8988T (cell line): ENCODE data around the gene TIAM2.
"Not testable (repeated sequence)": the region's sequence is repeated elsewhere in the genome, so short reads cannot be mapped to it uniquely, and the experiment has no call there.

Experiments used
- DNase-seq: peaks from one replicate; pipeline ENCODE4 v3.0.0; 2011

TIAM2 gene

DNA sequence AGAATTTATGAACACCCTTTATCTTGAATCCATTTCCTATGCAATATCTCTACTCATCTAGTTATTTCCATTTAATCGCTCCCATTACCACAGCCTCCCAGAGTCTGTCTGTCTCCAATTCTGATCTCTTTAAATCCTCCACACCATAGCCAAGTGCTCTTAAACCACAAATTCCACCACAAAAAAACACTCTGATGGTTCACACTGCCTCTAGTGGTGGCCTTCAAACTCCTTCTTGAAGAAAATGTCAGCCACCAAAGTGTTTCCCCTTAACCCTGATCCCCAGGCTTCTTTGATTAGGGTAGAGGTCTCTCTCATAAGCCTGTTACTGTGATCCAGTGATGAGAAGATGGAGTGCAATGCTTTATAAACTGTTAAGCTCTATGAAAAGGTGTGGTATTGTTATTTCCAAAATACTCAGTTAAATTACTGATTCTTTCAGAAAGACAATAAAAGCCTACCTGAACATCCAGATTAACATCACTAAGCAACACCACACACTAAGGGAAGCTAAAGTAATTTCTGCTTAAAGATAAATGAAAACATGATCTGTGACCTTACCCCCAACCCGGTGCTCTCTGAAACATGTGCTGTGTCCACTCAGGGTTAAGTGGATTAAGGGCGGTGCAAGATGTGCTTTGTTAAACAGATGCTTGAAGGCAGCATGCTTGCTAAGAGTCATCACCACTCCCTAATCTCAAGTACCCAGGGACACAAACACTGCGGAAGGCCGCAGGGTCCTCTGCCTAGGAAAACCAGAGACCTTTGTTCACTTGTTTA lies 273.2 kb downstream of the TIAM2 start:
- not testable (repeated sequence) for DNase-seq

DNA sequence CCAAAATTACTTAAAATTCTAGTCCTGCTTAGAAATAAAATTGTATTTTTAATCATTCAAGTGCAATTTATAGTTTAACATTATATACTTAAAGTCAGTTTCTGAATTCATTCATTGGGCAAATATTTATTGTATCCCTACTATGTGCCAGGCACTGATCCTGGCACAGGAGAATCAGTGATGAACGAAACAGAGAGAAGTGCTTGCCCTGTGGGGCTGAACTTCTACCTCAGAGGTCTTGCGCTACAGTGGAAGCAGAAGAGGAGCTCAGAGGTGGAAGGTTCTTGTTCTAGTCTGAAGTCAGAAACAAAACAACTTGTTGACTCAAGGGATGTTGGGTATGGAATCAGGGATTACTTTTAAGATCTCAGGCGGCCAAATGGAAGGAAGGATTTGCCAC lies 274.6 kb downstream of the TIAM2 start:
- DNase-seq = no peak

DNA sequence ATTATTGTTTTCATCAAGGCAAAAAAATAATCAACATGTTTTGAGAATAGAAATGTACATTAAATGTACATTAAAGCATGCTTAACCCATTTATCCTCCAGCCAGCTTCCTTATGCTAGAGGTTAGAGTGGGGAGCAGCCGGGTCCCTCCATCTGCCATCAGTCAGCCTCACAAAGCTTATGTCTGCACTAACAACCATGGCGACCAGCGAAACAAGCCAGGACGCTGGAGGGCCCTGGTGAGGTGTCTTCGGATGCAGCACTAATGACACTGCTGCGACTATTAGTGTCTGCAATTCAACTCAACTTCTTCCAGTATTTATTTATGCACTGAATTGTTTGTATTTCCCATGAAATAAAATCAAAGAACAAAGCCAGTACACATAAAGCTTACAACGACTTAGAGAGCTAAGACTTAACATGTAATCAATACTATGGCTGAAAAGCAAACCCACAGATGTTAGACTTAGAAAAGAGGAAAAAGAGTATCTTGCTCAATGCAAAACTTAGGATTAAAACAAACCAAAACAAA lies 275.5 kb downstream of the TIAM2 start:
- DNase-seq = no peak

DNA sequence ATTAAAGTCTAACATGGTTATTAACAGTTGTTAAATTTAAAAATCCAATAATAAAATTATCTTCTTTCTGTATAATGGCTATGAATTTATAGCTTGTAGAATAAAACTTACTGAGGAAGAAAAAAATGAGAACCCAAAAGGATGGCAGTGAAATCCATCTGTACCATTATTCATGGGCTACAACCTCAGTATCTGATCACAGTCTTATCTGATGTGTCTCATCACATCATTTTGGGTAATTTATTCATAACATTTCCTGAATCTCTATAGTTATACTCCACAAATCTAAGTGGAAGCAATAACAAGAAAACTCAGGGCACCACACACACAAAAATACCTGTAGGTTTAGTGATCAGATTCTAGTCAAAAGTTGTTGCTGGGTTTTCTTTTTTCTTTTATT lies 276.0 kb downstream of the TIAM2 start:
- DNase-seq = no peak

DNA sequence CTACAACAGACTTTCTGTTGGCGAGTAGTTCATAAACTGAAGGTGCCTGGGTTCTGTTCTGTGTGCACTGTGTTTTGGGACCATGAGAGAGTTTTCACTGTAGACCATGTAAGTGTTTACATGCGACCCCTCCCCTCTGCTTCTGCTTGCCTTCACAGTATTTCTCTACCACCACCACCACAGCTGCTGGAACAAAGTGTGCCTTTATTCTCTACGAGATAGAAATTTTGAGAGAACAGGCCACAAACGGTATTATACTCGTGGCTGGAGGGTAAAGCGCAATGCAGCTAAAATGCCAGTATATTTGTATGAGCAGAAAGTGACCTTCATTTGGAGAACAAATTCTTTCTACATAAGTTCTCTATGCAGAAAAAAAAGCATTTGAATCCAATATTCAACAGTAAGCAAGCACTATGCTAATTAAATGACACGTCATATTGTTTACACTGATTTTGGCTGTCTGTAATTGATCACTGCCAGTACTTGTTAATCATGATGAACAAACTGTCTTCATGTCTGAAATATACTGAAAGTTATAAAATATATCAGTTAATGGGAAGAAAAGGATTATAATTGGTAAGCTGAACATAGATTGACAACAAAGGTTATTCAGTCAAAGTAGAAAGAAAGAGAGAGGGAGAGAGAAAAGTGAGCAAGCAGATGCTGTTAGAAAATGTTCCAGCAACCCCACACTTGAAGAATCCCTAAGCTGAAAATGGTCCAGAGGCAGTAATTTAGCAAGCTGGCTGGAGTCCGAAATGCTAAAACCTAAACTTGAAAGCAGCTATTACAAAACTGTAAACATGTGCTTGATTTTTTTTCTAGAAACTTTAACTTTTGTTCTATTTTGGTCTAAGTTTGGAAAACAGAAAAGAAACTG lies 277.5 kb downstream of the TIAM2 start:
- DNase-seq = no peak

DNA sequence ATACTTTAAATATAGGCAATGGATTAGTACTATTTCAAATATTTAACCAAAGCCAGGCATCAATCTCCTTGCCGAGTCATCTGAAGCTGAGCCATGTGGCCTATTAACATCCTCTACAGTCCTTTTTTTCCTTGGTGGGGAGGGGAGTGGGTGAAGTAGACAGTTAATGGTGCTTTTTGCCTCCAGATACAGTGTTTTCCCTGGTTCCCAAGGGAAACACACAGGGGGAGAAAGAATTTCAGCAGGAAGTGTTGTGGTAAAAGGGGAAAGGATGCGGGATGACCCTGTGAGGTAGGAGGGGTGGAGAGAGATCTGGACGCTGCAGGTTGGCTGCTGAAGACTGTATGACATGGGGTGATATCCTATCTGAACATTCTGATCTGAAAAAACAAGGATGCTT lies 278.3 kb downstream of the TIAM2 start:
- no peak for DNase-seq

DNA sequence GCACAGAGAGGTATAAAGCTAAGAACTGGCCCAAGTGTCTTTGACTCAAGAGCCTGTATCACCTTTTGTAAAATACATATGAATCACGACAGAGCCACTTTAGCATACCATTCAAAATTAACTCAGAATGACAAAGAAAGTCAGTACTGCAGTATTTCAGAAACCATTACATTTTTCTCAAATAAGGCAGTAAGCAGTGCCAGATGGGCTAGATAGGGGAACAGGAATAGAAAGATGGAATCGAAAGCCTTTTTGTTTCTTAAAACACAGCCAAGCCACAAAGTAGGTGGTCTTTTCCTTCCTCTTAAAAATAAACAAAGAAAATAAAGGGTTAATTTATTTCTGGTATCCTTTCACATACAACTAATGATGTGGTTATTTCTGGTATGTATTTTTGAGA lies 279.0 kb downstream of the TIAM2 start:
- DNase-seq = no peak

DNA sequence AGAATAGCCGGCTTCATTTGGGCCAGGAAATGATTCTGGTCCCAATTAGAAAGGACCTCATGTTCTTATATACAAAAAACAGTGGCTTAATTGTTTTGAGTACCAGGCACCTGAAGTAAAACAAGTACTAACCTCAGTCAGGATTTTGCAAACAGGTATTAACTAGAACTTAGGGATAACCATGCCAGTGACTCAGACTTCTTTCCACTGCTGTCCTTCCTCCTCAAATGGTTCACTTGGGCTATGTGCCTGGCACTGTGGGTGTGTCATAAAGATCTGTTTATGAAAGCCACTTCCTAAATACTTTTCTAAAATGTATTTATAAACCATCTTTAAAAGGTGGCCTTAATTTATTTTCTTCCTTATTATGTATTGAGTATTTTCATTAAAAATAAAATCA lies 279.4 kb downstream of the TIAM2 start:
- no peak for DNase-seq

DNA sequence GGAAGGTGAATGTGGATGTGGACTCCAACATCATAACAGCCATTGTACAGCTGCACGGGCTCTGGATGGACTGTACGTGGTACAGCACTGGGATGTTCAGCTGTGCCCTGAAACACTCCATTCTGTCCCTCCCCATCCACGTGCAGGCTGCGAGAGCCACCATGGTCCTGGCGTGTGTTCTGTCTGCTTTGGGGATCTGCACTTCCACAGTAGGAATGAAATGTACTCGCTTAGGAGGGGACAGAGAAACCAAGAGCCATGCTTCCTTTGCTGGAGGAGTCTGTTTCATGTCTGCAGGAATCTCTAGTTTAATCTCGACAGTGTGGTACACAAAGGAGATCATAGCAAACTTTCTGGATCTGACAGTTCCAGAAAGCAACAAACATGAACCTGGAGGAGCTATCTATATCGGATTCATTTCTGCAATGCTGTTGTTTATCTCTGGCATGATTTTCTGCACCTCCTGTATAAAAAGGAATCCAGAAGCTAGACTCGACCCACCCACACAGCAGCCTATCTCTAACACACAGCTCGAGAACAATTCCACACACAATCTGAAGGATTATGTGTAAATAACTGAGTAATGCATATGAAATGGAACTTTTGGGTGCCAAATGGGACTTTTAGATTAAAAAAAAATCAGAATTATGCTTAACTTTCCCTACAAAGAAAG lies 280.8 kb downstream of the TIAM2 start:
- no peak for DNase-seq

DNA sequence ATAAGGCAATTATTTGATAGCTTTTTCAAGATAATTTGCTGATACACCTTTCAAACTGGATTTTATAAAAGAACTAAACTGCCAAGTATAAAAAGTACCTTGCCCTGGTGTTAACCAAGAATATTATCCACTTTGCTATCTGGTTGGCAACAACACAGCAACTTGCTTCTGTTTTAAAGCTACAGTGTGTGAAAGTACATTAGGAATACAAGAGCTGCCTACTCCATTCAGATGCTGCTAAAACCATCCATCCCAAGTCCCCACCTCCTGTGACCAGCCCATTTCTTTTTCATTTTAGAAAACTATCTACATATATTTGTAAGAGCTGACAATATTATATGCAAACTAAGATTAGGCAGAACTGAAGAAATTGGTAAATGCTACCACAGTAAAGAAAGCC lies 281.5 kb downstream of the TIAM2 start:
- DNase-seq = no peak

DNA sequence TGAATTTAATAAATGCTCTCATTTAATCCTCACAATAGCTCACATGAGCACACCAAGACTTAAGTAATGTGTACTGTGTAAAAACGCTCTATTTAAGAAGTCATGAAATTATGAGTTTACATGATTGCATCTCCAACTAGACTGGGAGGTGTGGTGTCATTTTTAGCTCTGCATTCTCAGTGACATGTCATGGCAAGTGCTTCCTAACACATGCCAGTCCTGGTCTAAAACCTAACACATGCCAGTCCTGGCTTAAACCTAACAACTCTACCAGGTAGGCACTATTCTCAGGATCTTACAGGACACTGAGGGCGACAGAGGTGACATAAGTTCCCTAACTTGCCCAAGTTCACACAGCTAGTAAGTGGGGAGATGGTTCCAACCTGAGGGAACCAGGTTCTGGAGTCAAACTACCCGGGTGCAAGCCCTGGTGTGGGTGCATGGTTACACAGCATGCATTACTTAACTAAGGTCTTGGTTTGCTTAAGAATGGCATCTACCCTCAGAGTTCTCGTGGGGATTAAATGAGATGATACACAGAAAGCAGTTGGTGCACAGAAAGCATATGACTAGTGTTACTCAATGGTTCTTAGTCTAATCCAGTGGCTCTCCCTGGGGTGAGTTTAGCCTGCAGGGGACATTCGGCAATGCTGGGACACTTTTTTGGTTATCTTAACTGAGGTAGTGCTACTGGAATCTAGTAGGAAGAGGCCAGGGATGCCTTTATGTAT lies 283.4 kb downstream of the TIAM2 start:
- no peak for DNase-seq

DNA sequence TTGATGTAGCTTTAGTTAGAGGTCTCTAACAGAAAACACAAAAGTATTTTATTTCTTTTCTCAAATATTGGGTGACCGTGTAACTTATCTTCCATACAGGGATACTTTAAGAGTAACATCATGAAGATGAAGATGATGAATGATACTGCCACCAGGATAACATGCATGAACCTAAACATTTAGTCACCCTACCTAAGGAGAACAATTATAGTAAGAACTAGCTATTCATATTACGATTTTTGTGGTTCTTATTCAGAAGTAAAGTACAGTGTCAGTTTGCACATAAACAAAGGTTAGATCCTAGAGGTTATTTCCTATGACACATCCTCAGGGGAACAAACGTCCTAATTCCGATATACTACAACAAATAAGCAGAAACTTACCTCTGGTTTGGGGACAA lies 289.7 kb downstream of the TIAM2 start:
- no peak for DNase-seq

DNA sequence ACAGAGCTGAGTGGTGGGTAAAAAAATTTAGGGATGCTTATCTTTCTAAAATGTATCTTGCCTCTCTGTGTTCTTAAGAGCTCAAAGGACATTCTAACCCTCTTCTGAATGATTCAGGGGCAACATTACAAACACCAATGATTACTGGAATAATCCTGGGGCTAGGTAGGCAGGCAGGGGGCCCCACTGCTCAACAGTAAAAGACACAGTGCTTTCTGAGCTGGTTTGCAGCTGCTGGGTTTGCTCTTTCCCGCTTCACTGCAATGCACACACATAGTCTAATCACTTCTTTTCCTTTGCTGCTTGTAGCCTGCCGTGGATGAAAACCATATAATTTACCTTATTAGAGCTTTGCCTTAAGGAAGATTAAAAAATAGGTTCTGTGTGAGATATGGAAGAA lies 292.6 kb downstream of the TIAM2 start:
- DNase-seq = no peak

DNA sequence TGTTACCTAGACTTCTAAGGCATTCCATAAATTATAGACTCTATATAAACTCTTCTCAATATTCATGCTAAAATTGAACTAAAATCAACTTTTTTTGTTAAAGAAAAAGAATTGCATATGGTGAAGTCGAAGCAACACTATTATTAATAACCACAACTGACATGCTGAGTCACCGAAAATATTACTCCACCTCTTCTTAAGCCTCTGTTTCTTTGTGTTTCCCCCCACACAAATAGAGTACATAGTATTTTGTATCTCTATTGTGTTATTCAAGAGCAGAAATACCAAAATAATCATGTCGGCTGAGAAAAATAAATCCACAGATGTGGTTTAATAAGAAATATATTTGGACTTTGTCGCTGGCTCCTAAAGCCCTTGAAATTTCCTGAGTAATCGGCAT lies 295.4 kb downstream of the TIAM2 start:
- DNase-seq = no peak

DNA sequence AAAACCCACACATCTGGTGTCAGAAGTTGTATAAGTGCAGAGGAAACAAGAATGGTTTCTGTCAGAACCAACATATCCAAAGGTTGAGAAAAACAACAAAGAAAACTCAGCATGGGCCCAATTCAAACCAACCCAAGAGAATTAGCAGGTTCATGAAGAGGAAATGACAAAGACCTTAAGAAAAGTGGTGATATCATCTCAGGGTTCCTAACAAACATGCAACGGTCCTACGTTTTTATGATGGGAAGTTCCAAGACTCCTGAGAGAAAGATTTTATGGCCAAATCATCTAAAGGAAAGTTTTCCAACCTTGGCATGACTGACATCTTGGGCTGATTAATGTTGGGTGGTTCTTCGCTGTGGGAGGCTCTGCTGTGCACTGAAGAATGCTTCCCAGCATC lies 296.2 kb downstream of the TIAM2 start:
- no peak for DNase-seq

DNA sequence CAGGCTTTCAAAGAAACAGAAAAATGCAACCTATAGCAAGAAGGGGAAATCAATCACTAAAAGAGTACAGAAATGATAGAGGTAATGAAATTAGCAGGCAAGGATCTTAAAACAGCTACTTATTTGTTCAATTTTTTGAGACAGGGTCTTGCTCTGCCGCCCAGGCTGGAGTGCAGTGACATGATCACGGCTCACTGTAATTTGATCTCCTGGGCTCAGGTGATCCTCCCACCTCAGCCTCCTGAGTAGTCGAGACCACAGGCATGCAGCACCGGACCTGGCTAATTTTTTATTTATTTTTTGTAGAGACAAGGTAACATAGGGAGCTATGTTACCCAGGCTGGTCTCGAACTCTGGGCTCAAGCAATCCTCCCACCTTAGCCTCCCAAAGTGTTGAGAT lies 297.6 kb downstream of the TIAM2 start:
- no peak for DNase-seq

DNA sequence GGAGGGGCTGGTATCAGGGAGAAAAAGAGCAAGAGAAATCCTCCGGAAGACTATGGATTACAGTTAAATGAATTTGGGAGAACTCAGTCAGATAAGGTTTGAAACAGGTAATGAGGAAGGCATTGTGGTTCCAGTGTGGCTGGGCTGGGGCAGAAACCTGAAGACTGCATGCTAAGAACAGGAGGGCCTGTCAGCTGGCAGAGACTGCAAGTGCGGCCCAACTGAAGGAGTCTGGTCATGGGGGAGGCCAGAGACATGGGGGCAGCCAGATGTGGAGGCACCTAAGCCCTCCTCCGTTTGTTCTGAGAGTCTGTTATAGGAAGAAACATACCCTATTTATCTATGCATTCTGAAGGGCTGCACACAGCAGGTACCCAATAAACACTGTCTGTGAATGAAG lies 302.6 kb downstream of the TIAM2 start:
- no peak for DNase-seq

DNA sequence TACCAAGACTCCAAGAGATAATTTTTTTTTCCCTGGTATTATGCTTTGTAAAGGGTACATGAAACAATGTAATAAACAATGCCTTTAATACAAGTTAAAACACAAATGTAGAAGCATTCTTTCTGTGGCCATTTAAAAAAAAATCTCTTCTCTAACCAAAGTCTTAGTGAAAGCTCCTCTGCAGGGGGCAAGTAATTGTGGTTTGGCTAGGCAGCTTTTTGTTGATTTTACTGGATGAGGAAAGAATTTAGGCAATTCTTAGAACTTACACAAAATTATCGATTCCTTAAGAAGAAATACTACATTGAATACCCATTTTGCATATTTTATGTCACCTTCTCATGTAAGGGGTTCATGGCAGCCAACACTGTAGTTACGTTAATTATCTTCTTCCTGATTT lies 306.8 kb downstream of the TIAM2 start:
- DNase-seq = no peak

DNA sequence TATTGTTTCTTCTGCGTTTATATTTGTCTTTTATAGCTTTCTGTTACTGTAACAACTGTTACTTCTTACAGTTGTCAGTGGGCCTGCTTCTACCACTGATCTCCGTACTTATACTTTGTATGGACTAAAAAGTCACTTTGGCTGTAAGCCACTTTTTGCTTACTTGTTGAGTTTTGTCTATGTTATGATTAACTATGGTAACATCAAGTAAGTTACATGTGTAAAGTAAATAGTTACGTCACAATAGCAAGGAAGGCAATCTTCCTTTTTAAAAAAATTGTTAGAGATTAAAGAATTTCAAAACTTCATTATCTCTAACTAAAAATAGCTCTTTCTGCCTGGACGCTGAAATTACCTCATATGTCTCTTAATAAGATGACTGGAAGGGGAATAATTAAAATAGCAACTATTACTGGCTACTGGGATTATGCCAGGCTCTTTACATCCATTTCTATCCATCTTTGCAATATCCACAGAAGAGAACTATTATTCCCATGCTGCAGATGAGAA lies 308.3 kb downstream of the TIAM2 start:
- no peak for DNase-seq

DNA sequence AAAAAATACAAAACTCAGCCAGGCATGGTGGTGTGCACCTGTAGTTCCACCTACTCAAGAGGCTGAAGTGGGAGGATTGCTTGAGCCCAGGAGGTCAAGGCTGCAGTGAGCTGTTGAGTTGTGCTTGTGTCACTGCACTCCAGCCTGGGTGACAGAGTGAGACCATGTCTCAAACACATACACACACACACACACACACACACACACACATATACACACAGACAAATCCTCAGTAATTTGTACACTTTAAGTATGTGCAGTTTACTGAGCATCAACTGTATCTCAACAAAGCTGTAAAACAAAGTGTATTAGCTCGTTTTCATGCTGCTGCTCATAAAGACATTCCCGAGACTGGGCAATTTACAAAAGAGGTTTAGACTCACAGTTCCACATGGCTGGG lies 311.8 kb downstream of the TIAM2 start:
- no peak for DNase-seq
